Adrenal gland (tissue), 12 donors: ENCODE results near the gene TEAD4. TPM values are rescaled to one million over a fixed set of nuclear protein-coding genes. Genes with fewer than 3 reads are reported as not detected.

Source experiments
- DNase-seq, 7 donors: peaks; one replicate each; pipeline ENCODE4 v3.0.0-alpha.2; 2019 to 2020
- H3K27ac ChIP-seq, 5 donors: fragments of 200-600 bp; sonication (generic) in 4 of 5; 1 replicate in 3 of 5; 2 replicates in 2 of 5; pipeline versions ENCODE4 v1.5.1 to v1.8.0; 2016 to 2020; ENCODE audit warnings: mild to moderate bottlenecking in 1 of 5
- H3K27me3 ChIP-seq: fragments of 200-600 bp; 2 replicates; pipeline ENCODE4 v1.8.0; 2021
- H3K36me3 ChIP-seq, 2 donors: fragments of 200-600 bp; replicated peaks in 1 of 2; 1 replicate in 1 of 2; 2 replicates in 1 of 2; pipeline versions ENCODE4 v1.5.1 to v1.8.0; 2018 to 2022
- H3K4me1 ChIP-seq, 2 donors: fragments of 200-600 bp; replicated peaks in 1 of 2; 1 replicate in 1 of 2; 2 replicates in 1 of 2; pipeline versions ENCODE4 v1.5.1 to v1.8.0; 2018 to 2021
- H3K4me3 ChIP-seq, 4 donors: fragments of 200-600 bp; sonication (generic) in 3 of 4; one replicate each; pipeline ENCODE4 v1.5.1; 2016 to 2018
- H3K9me3 ChIP-seq, 3 donors: fragments of 200-600 bp; sonication (generic) in 1 of 3; replicated peaks in 1 of 3; 1 replicate in 2 of 3; 2 replicates in 1 of 3; pipeline versions ENCODE4 v1.5.1 to v1.8.0; 2016 to 2021
- CTCF ChIP-seq, 6 experiments: fragments of 450-650 bp in 4 of 6; fragments of 200-600 bp in 2 of 6; sonication (generic) in 1 of 6; IDR thresholded peaks; 1 replicate in 5 of 6; 2 replicates in 1 of 6; pipeline versions ENCODE4 v1.5.1 to v1.8.0; 2016 to 2021; ENCODE audit warnings: antibody characterized with exemption in 6 of 6, mild to moderate bottlenecking in 2 of 6, moderate library complexity in 1 of 6
- POLR2A ChIP-seq, 2 donors: fragments of 450-650 bp; IDR thresholded peaks; one replicate each; pipeline ENCODE4 v1.6.1; 2017; ENCODE audit warnings: antibody characterized with exemption in 2 of 2, mild to moderate bottlenecking in 2 of 2, moderate library complexity in 1 of 2
- WGBS, 4 donors: extraction: QIAGEN DNeasy Blood & Tissue Kit in 2 of 4; methylation state at CpG; one replicate each; pipeline versions ENCODE4 v1.1.5 to v1.1.7; 2013 to 2017; 5-methylcytosine and 5-hydroxymethylcytosine counted together
- intact Hi-C, 2 donors: fragments of 100-400 bp; cut with DNase I; formaldehyde crosslinking; loops; one replicate each; pipeline versions ENCODE4 v1.14.1 to v1.15.0; 2022 to 2023
- polyA plus RNA-seq, 3 donors: library from polyadenylated mRNA; stranded (reverse); fragments of 200-250 nt in 2 of 3; fragments of 350-450 nt in 1 of 3; fragmentation: Illumina TruSeq in 1 of 3; extraction: RNeasy Lipid Tissue Mini Kit (QIAGEN cat#74804) in 1 of 3; gene quantifications; one replicate each; pipeline ENCODE4 v1.2.3, GENCODE V29; 2013 to 2014
- total RNA-seq, 9 donors: library from RNA; depleted of rRNA in 4 of 9; stranded (reverse); fragments of >200 nt in 4 of 9; fragments of 120-200 nt in 1 of 9; fragmentation: NEBNext Ultra II Directional in 1 of 9; extraction: Animal tissue kit (Norgen Biotek cat#: 25700) in 1 of 9; gene quantifications; one replicate each; pipeline versions ENCODE4 v1.1.0 to v1.2.4, GENCODE V29; 2013 to 2023
- donor health status: healthy with polysubstance abuse.
- donor health status: Bipolar disorder and iron deficiency.
- donor health status: DM: yes; HTN: yes; CAD: no.
- donor health status: DM: no; HTN: no; CAD: no.
- donor health status: DM: no; HTN: no; CAD: no.
- donor health status: DM: yes; HTN: yes; CAD: no.

TEAD4 gene
- total and polyA plus RNA-seq, 12 donors = 1.2 to 16.6 (median 7.6) TPM

GRCh38 chr12:3085341-3086139 lies 126.3 kb downstream of the TEAD4 start:
- H3K4me1 ChIP-seq = no peaks in the 10 kb centered on the region
- DNase-seq = no peak

GRCh38 chr12:3086211-3086610 lies 127.0 kb downstream of the TEAD4 start:
- no peak for DNase-seq
- intact Hi-C loops = no loop called here
- H3K36me3 ChIP-seq = no peaks in the 10 kb centered on the region
- H3K9me3 ChIP-seq = no peaks in the 10 kb centered on the region
- peak overlapping the region in 1 of 5 donors; percentile 34 for H3K27ac ChIP-seq
- H3K27me3 ChIP-seq = no peaks in the 10 kb centered on the region
- no peaks in the 10 kb centered on the region for H3K4me1 ChIP-seq
- H3K4me3 ChIP-seq = no peak overlapping the region
- 72 to 91% (median 84%) methylated on average over 4 of the region's 4 CpGs for WGBS, 4 donors
- TF ChIP-seq POLR2A (IDR thresholded peaks at IDR 0.05) (no peak), CTCF (IDR thresholded peaks at IDR 0.05) (no peak)

More at GRCh38 chr12:3085341-3086139, 126.3 kb downstream of the TEAD4 start:
- H3K4me3 ChIP-seq = no peak overlapping the region
- H3K9me3 ChIP-seq = no peaks in the 10 kb centered on the region
- H3K27ac ChIP-seq = peak overlapping the region in 1 of 5 donors; percentile 34
- intact Hi-C loops = no loop called here
- no peaks in the 10 kb centered on the region for H3K27me3 ChIP-seq
- H3K36me3 ChIP-seq = no peaks in the 10 kb centered on the region
- TF ChIP-seq CTCF (IDR thresholded peaks at IDR 0.05) = no peak
- no peak for TF ChIP-seq POLR2A (IDR thresholded peaks at IDR 0.05)
- 76 to 83% (median 78%) methylated on average over 18 to 19 of the region's 19 CpGs for WGBS, 4 donors

GRCh38 chr12:3086729-3087323 lies 127.6 kb downstream of the TEAD4 start:
- peak overlapping the region in 1 of 5 donors; percentile 16 for H3K27ac ChIP-seq
- DNase-seq = no peak
- intact Hi-C loops = no loop called here
- H3K27me3 ChIP-seq = no peaks in the 10 kb centered on the region
- TF ChIP-seq CTCF (IDR thresholded peaks at IDR 0.05) (no peak), POLR2A (IDR thresholded peaks at IDR 0.05) (no peak)
- no peaks in the 10 kb centered on the region for H3K36me3 ChIP-seq
- 85 to 96% (median 91%) methylated on average over 8 to 9 of the region's 9 CpGs for WGBS, 4 donors
- no peaks in the 10 kb centered on the region for H3K9me3 ChIP-seq
- no peak overlapping the region for H3K4me3 ChIP-seq
- H3K4me1 ChIP-seq = no peaks in the 10 kb centered on the region

DNA sequence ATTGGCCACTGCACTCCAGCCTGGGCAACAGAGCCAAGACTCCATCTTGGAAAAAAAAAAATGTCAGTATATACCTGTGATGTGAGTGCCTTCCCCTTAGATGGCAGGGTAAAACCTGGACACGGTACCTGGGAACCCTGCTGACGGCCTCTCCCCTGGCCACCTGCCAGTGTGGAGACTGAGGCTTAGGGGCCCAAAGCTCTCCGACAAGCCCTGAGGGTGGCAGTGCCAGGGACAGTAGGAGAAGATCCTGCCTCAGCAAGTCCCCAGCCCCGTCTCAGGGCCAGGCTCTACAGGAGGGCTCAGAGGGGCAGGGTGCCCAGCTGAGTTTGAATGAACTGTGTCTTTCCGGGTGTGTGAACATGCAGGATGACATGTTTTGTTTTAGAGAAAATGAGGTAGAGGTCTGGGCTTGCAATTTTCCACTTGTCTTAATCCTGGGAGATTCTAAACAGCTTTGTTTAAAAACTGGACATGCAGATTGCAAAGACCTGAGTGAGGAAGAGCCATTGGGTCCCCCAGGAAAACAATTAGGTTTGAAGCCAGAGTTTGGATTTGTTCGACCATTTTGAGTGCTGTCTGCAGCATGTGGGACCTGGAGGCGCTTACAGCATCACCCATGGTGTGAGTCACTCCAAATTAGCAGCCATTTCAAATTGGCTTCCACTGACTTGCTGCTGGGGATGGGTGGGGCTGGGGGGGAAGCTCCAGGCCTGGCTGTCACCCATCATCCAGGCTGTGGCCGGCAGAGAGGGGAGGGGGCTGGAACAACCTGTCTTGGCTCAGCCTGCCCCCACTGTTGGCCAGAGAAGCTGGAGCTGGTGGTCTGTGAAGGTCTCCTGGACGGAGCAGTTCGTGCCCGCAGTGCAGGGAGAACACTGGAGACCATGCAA lies 128.8 kb downstream of the TEAD4 start:
- no peaks in the 10 kb centered on the region for H3K9me3 ChIP-seq
- H3K27me3 ChIP-seq = no peaks in the 10 kb centered on the region
- no peaks in the 10 kb centered on the region for H3K4me1 ChIP-seq
- H3K4me3 ChIP-seq = no peak overlapping the region
- intact Hi-C loops = no loop called here
- WGBS, 4 donors = 80 to 92% (median 85%) methylated on average over 7 to 11 of the region's 11 CpGs
- DNase-seq = no peak
- no peak overlapping the region for H3K27ac ChIP-seq
- TF ChIP-seq POLR2A (IDR thresholded peaks at IDR 0.05) (no peak), CTCF (IDR thresholded peaks at IDR 0.05) (no peak)
- no peaks in the 10 kb centered on the region for H3K36me3 ChIP-seq
